ENCODE results near the gene ALK. TPM values are rescaled to one million over a fixed set of nuclear protein-coding genes. Genes with fewer than 3 reads are reported as not detected.

The ALK gene
- total RNA-seq (ENCODE audit: low replicate concordance), result under 0.01 TPM in 1 of 2 replicates, not detected in the other

GRCh38 chr2:29921560-29921915 is at the start of gene ALK:
ALK (minus strand) TSS chr2:29921586; CDS start chr2:29920659, 927 bp downstream.

Other genes with a start within 250 kb of the ALK start
- 92.4 and 219 TPM in 2 replicates for gene YPEL5, start 225.4 kb upstream of the ALK start, total RNA-seq (ENCODE audit: low replicate concordance)

Measured in smooth muscle cell of the coronary artery (primary cell).